ENCODE results near the gene OPCML.

DNA sequence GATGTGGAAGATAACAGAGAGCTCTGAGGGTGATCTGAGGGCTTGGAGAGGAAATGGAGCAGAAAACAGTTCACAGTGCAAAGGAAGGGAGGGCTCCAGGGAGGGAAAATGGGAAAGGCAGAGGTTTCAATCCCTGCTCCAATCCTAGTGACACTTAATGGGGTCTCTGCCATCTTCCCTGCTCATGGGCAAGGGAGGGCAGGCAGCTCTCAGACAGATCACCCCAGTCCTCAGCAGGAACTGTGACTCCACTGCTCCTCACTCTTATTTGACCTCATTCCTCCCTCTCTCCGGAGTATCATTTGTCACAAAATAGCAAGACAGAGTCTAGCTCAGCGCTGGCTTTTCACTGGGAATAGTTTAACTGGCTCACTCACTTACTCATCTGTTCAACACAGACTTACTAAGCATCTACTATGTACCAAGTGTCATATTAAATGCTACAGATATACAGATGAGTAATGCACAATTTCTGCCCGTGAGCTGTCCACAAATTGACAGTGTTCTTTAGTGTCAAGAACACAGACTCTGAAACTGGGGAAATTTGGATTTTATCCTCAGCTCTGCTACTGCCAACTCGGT, 817.4 kb downstream of the OPCML start:
- TF ChIP-seq CTCF (IDR thresholded peaks at IDR 0.05; ENCODE audit: poor library complexity, severe bottlenecking): no peak
- TF ChIP-seq REST (IDR thresholded peaks at IDR 0.05; ENCODE audit: borderline replicate concordance): no peak
- no peak for TF ChIP-seq EP300 (conservative IDR thresholded peaks at IDR 0.05; ENCODE audit: poor library complexity, severe bottlenecking)
- TF ChIP-seq POLR2AphosphoS5 (IDR thresholded peaks at IDR 0.05): no peak
- TF ChIP-seq TAF1 (IDR thresholded peaks at IDR 0.05; ENCODE audit: low read depth): no peak
- no peak for TF ChIP-seq RAD21 (conservative IDR thresholded peaks at IDR 0.05)
- no peak for TF ChIP-seq SMC3 (conservative IDR thresholded peaks at IDR 0.05; ENCODE audit: poor library complexity)
- TF ChIP-seq EZH2 (IDR thresholded peaks at IDR 0.05; ENCODE audit: borderline replicate concordance, insufficient read depth, low read length, poor library complexity, severe bottlenecking): no peak
